Measurements from ENCODE around the gene AKAP6. TPM values are rescaled to one million over a fixed set of nuclear protein-coding genes. Genes with fewer than 3 reads are reported as not detected.

AKAP6 gene
- total RNA-seq, 2 experiments from 2014 or later = 0.62 to 0.67 TPM

DNA sequence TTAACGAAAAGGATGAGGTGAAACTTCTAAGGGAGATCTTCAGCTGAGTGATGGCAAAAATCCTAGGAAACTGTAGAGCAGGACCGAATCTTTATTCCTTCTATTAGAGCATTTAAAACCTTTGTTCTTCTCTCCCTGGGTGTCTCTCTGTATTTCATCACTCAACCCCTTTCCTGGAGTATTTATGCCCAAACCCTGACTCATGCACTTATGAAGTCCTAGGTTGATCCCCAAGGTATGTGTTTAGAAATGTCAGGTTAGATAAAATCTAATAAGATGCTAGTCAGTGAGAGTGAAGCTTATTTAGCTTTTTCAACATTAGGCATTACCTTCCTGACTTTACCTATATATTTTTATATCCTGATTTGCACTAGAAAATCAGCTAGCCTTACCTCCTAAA, 369.7 kb downstream of the AKAP6 start:
- POLR2A ChIA-PET = no interaction called here
- Mint-ChIP-seq H3K9me3 (no peaks in the 10 kb centered on the region), H3K27ac (no peak overlapping the region), H3K36me3 (ENCODE audit: low read depth) (no peaks in the 10 kb centered on the region), H3K4me1 (no peaks in the 10 kb centered on the region), H3K27me3 (no peaks in the 10 kb centered on the region), H3K4me3 (no peak overlapping the region)
- CTCF ChIA-PET = no interaction called here
- no peak for DNase-seq

DNA sequence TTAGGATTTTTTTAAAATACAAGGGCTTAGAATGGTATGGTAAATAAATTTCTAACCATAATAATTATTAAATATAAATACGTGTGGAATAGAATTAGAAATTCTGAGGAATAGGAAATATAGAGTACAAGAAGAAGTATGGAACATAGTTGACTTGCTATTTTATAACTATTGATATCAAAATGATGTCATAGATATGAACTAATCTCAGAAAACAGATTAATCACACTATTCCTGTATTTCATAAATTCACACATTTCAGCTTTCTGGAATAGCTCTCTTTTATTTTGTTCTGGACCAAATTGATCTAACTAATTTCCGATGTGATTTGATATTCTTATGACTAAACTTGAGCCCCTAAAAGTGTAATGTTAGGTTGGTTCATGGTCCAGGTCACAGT, 372.4 kb downstream of the AKAP6 start:
- Mint-ChIP-seq H3K4me1 (no peaks in the 10 kb centered on the region), H3K27ac (no peak overlapping the region), H3K4me3 (no peak overlapping the region), H3K27me3 (no peaks in the 10 kb centered on the region), H3K9me3 (no peaks in the 10 kb centered on the region), H3K36me3 (ENCODE audit: low read depth) (no peaks in the 10 kb centered on the region)
- ChIA-PET POLR2A (no interaction called here), CTCF (no interaction called here)
- no peak for DNase-seq

DNA sequence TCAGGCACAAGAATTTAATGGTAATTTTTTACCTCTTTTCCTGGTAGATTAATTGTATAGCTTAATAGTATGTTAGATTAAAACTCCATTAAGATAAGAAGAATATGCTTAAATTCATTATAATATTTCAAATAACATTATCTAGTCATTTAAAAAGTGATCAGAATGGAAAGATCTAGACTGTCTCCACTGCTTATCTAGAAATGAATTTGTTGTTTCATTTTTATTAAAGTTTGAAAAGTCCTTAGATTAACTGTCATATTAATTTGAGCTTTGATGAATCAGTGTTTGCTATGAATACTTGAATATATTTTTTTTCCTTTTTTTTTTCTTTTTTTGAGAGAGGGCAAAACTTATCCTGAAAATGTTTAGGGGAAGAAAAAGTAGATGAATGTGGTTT, 373.0 kb downstream of the AKAP6 start:
- ChIA-PET POLR2A (no interaction called here), CTCF (no interaction called here)

DNA sequence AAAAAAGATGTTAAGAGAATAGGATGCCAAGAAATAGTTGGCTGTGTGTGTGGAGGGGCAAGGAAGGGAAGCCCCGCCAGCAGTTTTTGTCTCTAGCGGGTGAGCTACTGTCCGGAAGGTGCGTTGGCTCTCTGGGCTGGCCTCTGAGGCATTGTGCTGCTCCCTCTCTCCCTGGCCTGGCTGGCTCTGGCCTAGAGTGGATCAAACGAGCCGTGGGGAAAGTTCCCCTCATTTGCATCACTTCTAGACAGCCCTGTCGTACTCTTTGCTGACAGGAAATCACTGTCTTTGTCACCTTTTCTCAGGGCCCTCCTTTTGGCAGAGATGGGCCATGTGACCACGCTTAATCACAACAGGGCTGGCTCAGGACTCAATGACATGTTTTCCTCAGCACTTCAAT, 373.5 kb downstream of the AKAP6 start:
- POLR2A ChIA-PET = no interaction called here
- no peak for DNase-seq
- Mint-ChIP-seq H3K27me3 (no peaks in the 10 kb centered on the region), H3K36me3 (ENCODE audit: low read depth) (no peaks in the 10 kb centered on the region), H3K9me3 (no peaks in the 10 kb centered on the region), H3K4me1 (no peaks in the 10 kb centered on the region), H3K27ac (peak overlapping the region; percentile 25), H3K4me3 (no peak overlapping the region)
- CTCF ChIA-PET = interaction anchor here (0.6 kb wide), 1 partner anchor 973 kb away, joined by 3 read pairs; no protein-coding TSS in a partner anchor

More for the DNA sequence above, 373.0 kb downstream of the AKAP6 start:
- H3K27ac Mint-ChIP-seq = no peak overlapping the region
- no peak overlapping the region for H3K4me3 Mint-ChIP-seq
- no peak for DNase-seq
- no peaks in the 10 kb centered on the region for H3K9me3 Mint-ChIP-seq
- no peaks in the 10 kb centered on the region for H3K36me3 Mint-ChIP-seq (ENCODE audit: low read depth)
- no peaks in the 10 kb centered on the region for H3K4me1 Mint-ChIP-seq
- H3K27me3 Mint-ChIP-seq = no peaks in the 10 kb centered on the region

DNA sequence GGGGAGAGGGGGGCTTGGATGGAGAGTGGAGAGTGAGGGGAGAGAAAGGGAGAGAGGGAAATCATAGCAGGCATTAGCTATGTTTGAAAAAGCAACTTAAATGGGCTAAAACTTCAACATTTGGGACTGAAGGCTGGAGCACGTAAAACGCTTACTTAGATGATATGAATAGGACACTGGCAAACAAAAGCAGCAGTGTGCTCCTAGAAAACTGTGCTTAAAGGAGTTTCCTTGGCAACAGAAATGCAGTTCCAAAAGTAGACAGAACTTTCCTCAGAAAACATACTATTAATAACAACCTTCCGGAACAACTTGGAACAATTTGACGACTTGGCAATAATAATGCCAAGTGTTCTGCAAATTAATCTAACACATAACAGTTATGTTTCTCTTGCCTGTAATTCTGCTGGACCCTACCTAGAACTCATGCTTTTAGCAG, 374.1 kb downstream of the AKAP6 start:
- Mint-ChIP-seq H3K36me3 (ENCODE audit: low read depth) (no peaks in the 10 kb centered on the region), H3K27ac (no peak overlapping the region), H3K4me1 (no peaks in the 10 kb centered on the region), H3K27me3 (peaks cover 3% of the 10 kb centered on the region), H3K4me3 (no peak overlapping the region), H3K9me3 (no peaks in the 10 kb centered on the region)
- POLR2A ChIA-PET = no interaction called here
- DNase-seq = no peak
- CTCF ChIA-PET = interaction anchor here (0.6 kb wide), 1 partner anchor 973 kb away, joined by 3 read pairs; no protein-coding TSS in a partner anchor

DNA sequence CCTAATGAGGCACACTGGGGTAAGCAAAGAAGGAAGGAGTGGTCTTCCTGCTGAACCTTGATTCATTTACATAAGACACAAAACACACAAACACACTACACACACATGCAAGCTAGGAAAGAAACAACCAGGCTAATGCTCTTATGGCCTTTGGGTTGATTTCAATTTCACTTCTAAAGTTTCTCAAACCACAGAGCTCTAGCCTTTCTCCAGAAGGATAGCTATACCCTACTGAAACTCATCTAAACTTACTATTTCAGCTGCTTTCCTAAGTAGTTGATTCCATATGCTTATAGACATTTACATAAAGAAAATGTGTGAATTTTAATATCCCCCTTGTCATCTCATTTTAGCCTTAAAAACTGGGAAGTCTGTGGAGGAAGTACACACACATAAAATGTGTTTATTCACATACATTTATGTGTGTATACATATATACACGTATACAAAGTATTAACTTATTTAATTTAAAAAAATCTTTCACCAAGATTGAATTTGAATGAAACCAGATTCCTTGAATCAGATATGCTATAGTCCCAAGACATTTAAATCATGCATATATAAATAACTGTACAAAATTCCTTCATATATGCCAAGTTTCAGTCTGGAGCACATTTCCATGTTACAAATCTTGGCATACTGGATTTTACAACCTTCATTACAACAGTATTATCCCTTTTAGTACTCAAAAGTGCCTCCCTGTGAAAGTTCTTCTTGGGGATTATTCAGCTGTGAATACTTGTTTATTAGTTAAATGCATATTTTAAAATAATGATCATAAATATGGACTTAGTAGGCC, 377.8 kb downstream of the AKAP6 start:
- no peaks in the 10 kb centered on the region for H3K4me1 Mint-ChIP-seq
- no peak for DNase-seq
- H3K27me3 Mint-ChIP-seq = peaks cover 5% of the 10 kb centered on the region
- H3K4me3 Mint-ChIP-seq = no peak overlapping the region
- CTCF ChIA-PET = no interaction called here
- no peaks in the 10 kb centered on the region for H3K36me3 Mint-ChIP-seq (ENCODE audit: low read depth)
- no peaks in the 10 kb centered on the region for H3K9me3 Mint-ChIP-seq
- H3K27ac Mint-ChIP-seq = no peak overlapping the region
- POLR2A ChIA-PET = no interaction called here

DNA sequence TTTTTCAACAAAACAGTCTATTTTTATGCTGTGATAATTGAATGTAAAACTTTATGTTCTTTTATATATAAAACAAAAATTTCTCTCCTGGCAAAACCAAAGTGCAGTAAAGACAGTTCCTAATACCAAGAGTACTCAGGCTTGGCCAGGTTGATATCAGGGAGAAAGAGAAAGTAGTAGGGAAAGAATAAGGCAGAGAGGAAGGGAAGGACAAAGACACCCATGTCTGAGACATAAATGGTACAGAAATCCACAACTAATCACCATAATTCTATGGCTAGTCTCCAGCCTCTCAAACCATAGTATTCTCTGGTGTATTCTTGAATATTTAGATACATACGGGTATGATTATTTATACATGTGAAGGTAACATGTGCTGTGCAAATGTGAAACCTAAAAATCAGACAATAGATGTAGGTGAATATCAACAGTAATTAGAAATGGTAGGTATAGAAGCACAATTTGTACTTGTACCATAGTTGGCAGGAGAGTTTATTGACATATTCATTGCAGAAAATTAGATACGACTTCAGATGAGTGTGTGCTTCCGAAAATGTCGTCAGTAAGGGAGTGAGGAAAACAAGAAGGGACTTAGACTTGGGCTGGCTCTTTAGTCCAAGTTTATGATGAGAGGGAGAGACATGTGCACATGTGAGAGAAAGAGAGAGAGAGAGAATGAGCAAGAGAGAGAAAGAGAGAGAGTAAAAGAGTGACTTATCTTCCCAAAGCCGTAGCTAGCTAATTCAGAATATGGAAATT, 378.8 kb downstream of the AKAP6 start:
- H3K9me3 Mint-ChIP-seq = no peaks in the 10 kb centered on the region
- H3K36me3 Mint-ChIP-seq (ENCODE audit: low read depth) = no peaks in the 10 kb centered on the region
- peaks cover 5% of the 10 kb centered on the region for H3K27me3 Mint-ChIP-seq
- DNase-seq = no peak
- ChIA-PET POLR2A (no interaction called here), CTCF (no interaction called here)
- H3K27ac Mint-ChIP-seq = no peak overlapping the region
- no peaks in the 10 kb centered on the region for H3K4me1 Mint-ChIP-seq
- H3K4me3 Mint-ChIP-seq = no peak overlapping the region

DNA sequence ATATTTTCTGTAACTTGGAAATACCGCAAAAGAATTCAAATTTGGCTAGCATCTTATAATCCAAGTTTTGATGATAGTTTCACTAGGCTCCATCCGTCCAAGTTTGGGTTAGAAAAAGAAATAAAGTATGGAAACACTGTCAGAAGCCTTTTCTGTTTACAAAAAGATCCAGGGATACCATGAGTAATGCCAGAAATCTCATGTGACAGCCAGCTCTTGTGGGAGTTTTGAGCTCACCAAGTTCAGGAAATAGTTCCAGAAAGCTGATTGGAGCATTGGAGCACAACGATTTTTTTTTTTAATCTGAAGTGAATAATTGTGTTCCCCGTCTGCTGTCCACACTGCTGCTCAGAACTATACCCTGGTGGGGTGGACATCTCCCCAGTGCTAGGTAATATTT, 379.9 kb downstream of the AKAP6 start:
- H3K27me3 Mint-ChIP-seq = peaks cover 5% of the 10 kb centered on the region
- no peaks in the 10 kb centered on the region for H3K36me3 Mint-ChIP-seq (ENCODE audit: low read depth)
- no peak overlapping the region for H3K27ac Mint-ChIP-seq
- no peak for DNase-seq
- CTCF ChIA-PET = no interaction called here
- no peak overlapping the region for H3K4me3 Mint-ChIP-seq
- no peaks in the 10 kb centered on the region for H3K4me1 Mint-ChIP-seq
- POLR2A ChIA-PET = no interaction called here
- H3K9me3 Mint-ChIP-seq = no peaks in the 10 kb centered on the region

DNA sequence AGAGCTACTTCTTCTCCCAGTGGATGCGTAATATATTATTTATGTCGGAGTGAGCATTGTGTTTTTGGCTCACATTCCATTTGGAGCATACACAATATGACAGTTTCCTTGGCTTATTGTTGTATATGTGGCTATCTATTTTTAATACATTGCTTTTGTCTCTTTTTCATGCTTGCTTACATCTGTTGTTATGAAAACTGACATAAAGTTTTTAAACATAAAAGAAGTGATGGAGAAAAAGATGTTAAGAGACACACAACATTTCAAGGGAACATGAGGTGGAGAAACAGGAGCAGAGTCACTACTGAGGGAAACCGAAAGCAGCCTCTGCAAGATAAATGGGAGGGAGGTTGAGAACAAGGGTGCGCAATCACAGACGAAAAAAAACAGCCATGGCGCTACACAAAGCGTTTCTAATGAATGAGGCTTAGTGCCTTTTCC, 381.2 kb downstream of the AKAP6 start:
- CTCF ChIA-PET = no interaction called here
- no peaks in the 10 kb centered on the region for H3K9me3 Mint-ChIP-seq

DNA sequence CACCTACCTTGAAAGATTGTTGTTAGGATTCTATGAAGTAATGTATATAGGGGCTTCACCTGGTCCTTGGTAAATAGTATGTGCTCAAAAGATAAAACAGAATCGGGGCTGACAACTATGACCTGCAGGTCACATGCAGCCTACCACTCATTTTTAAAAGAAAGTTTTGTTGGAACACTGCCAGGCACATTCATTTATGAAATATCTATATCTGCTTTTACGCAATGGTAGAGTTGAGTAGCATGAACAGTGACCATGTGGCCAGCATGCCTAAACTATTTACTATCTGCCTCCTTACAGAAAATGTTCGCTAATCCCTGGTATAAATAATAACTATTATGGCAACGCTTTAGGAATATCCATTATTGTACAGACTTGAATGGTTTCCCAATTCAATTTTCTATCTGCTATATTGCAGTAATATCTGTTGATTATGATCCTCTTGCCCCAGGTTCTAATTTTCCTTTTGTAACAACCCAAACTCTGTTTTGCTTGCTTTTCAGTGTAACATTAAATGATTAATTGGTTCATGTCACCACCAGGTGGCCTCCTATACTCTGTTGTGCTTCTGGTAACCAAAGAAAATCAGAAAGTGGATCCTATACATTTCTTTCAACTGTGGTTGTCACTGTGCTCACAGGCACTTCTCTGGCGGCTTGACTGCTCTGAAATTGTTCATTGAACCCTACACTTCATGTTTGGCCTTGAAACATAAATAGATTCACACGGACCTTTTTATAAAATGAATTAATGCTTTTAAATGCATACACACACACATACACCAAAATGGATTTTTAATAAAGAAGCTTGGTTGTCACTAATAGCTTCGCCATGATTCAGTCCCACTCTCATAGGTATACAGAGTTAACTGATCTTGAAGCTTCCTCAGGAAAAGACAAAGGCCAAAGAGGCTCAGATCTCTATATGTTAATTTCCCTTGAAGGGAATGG, 381.9 kb downstream of the AKAP6 start:
- no peak overlapping the region for H3K4me3 Mint-ChIP-seq
- no peak overlapping the region for H3K27ac Mint-ChIP-seq
- no peaks in the 10 kb centered on the region for H3K4me1 Mint-ChIP-seq
- DNase-seq = peak; percentile 25
- ChIA-PET CTCF (no interaction called here), POLR2A (no interaction called here)
- H3K27me3 Mint-ChIP-seq = peaks cover 7% of the 10 kb centered on the region
- no peaks in the 10 kb centered on the region for H3K36me3 Mint-ChIP-seq (ENCODE audit: low read depth)
- no peaks in the 10 kb centered on the region for H3K9me3 Mint-ChIP-seq

More for the DNA sequence above, 381.2 kb downstream of the AKAP6 start:
- Mint-ChIP-seq H3K36me3 (ENCODE audit: low read depth) (no peaks in the 10 kb centered on the region), H3K27ac (no peak overlapping the region), H3K27me3 (peaks cover 5% of the 10 kb centered on the region), H3K4me3 (no peak overlapping the region), H3K4me1 (no peaks in the 10 kb centered on the region)
- POLR2A ChIA-PET = no interaction called here
- DNase-seq = no peak

DNA sequence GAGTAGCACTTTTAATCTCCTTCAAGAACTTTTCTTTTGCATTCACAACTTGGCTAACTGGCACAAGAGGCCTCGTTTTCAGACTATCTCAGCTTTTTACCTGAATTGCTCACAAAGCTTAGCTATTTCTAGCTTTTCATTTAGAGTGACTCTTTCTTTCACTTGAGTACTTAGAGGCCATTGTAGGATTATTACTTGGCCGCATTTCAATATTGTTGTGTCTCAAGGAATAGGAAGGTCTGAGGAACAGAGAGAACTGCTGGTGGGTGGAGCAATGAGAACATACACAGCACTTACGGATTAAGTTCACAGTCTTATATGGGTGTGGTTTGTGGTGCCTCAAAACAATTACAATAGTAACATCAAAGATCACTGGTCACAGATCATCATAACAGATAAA, 384.8 kb downstream of the AKAP6 start:
- POLR2A ChIA-PET = interaction anchor here (0.6 kb wide), 1 partner anchor 1104 kb away, joined by 3 read pairs; no protein-coding TSS in a partner anchor
- DNase-seq = no peak
- Mint-ChIP-seq H3K27me3 (peaks cover 1% of the 10 kb centered on the region), H3K9me3 (no peaks in the 10 kb centered on the region), H3K36me3 (ENCODE audit: low read depth) (no peaks in the 10 kb centered on the region), H3K4me3 (no peak overlapping the region), H3K4me1 (no peaks in the 10 kb centered on the region), H3K27ac (no peak overlapping the region)
- CTCF ChIA-PET = no interaction called here

DNA sequence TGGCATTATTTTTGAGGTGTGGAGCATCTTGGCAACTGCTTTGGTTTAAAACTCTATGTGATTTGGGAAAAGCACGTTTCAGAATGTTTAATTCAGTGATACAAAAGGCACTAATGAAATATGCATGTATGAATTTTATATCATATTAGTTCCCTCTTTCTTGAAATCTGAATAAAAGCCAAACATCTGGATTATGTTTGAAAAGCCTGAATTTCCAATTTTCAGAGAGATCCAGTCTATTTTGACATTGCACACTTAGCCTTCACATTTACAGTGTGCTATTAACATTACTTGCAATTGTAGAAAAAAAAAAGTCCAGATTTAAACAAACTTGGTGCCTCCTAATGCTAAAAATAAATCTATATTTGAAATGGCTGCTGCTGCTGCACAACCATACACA, 390.5 kb downstream of the AKAP6 start:
- Mint-ChIP-seq H3K36me3 (ENCODE audit: low read depth) (no peaks in the 10 kb centered on the region), H3K27me3 (peaks cover 3% of the 10 kb centered on the region), H3K27ac (no peak overlapping the region), H3K9me3 (no peaks in the 10 kb centered on the region), H3K4me1 (no peaks in the 10 kb centered on the region), H3K4me3 (no peak overlapping the region)
- POLR2A ChIA-PET = no interaction called here
- CTCF ChIA-PET = no interaction called here
- DNase-seq = no peak

DNA sequence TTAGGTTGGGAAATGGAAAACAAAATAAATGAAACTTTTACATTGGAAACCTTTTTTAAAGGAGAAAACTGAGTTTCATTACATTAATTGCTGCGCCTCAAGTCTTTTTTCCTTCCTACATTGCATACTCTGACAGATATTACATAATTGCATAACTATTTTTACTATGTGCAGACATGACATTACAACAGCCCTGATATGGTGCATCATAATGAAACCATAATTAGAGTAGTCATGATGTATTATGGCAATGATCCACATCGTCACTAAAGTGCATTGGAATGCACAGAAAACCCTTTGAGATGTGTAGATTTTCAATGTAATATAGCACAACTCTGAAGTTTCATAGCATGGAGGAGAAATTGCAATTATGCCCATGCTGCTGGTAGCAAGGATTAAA, 391.8 kb downstream of the AKAP6 start:
- Mint-ChIP-seq H3K4me1 (no peaks in the 10 kb centered on the region), H3K36me3 (ENCODE audit: low read depth) (no peaks in the 10 kb centered on the region), H3K27ac (no peak overlapping the region), H3K4me3 (no peak overlapping the region), H3K9me3 (no peaks in the 10 kb centered on the region), H3K27me3 (peaks cover 1% of the 10 kb centered on the region)
- CTCF ChIA-PET = no interaction called here
- POLR2A ChIA-PET = no interaction called here
- no peak for DNase-seq

All from activated CD4-positive, alpha-beta T cell treated with anti-CD3 and anti-CD28 coated beads, Interleukin-2, amount 10 ng/mL, durations not matched to agents 7 days and 5 days (primary cell).